ENCODE results near the gene FAM98A.

Gene FAM98A

GRCh38 chr2:33617401-33617800 lies 18.3 kb upstream of the FAM98A start:
- no peaks in the 10 kb centered on the region for H3K27me3 ChIP-seq (ENCODE audit: insufficient read depth, poor library complexity, severe bottlenecking)
- no peak for TF ChIP-seq CTCF (IDR thresholded peaks at IDR 0.05; ENCODE audit: insufficient read depth, low read length)
- no peak for TF ChIP-seq GABPA (IDR thresholded peaks at IDR 0.05; ENCODE audit: low read depth)
- TF ChIP-seq REST (IDR thresholded peaks at IDR 0.05; ENCODE audit: insufficient replicate concordance, low read depth), result no peak
- TF ChIP-seq POLR2AphosphoS5 (IDR thresholded peaks at IDR 0.05; ENCODE audit: low read depth), result no peak
- no peak for TF ChIP-seq SPI1 (IDR thresholded peaks at IDR 0.05; ENCODE audit: borderline replicate concordance, low read depth)
- DNase-seq (ENCODE audit: low read depth in 1 of 2, low spot score in 1 of 2), result no peak
- no peak overlapping the region for H3K27ac ChIP-seq (replicated peaks)
- H3K4me3 ChIP-seq (replicated peaks; ENCODE audit: insufficient read depth, low read length), result no peak overlapping the region

GRCh38 chr2:33616873-33617272 lies 17.8 kb upstream of the FAM98A start:
- DNase-seq (ENCODE audit: low read depth in 1 of 2, low spot score in 1 of 2), result no peak
- Histone ChIP-seq H3K27me3 (ENCODE audit: insufficient read depth, poor library complexity, severe bottlenecking) (no peaks in the 10 kb centered on the region), H3K4me3 (replicated peaks; ENCODE audit: insufficient read depth, low read length) (no peak overlapping the region), H3K27ac (replicated peaks) (no peak overlapping the region)
- TF ChIP-seq GABPA (IDR thresholded peaks at IDR 0.05; ENCODE audit: low read depth) (no peak), SPI1 (IDR thresholded peaks at IDR 0.05; ENCODE audit: borderline replicate concordance, low read depth) (no peak), CTCF (IDR thresholded peaks at IDR 0.05; ENCODE audit: insufficient read depth, low read length) (no peak), REST (IDR thresholded peaks at IDR 0.05; ENCODE audit: insufficient replicate concordance, low read depth) (no peak), POLR2AphosphoS5 (IDR thresholded peaks at IDR 0.05; ENCODE audit: low read depth) (no peak)

- no peak for TF ChIP-seq SPI1 (IDR thresholded peaks at IDR 0.05; ENCODE audit: borderline replicate concordance, low read depth)
- DNase-seq (ENCODE audit: low read depth in 1 of 2, low spot score in 1 of 2), result no peak
- Histone ChIP-seq H3K27me3 (ENCODE audit: insufficient read depth, poor library complexity, severe bottlenecking) (no peaks in the 10 kb centered on the region), H3K27ac (replicated peaks) (no peak overlapping the region), H3K4me3 (replicated peaks; ENCODE audit: insufficient read depth, low read length) (no peak overlapping the region)
These were observed 15.1 kb upstream of the FAM98A start for GRCh38 chr2:33614190-33614589.

GRCh38 chr2:33607905-33608304 lies 8.8 kb upstream of the FAM98A start:
- H3K27me3 ChIP-seq (ENCODE audit: insufficient read depth, poor library complexity, severe bottlenecking), result no peaks in the 10 kb centered on the region
- H3K4me3 ChIP-seq (replicated peaks; ENCODE audit: insufficient read depth, low read length), result no peak overlapping the region
- no peak for DNase-seq (ENCODE audit: low read depth in 1 of 2, low spot score in 1 of 2)
- H3K27ac ChIP-seq (replicated peaks), result no peak overlapping the region
- TF ChIP-seq GABPA (IDR thresholded peaks at IDR 0.05; ENCODE audit: low read depth), result no peak
- no peak for TF ChIP-seq REST (IDR thresholded peaks at IDR 0.05; ENCODE audit: insufficient replicate concordance, low read depth)
- TF ChIP-seq POLR2AphosphoS5 (IDR thresholded peaks at IDR 0.05; ENCODE audit: low read depth), result no peak
- TF ChIP-seq SPI1 (IDR thresholded peaks at IDR 0.05; ENCODE audit: borderline replicate concordance, low read depth), result no peak
- no peak for TF ChIP-seq CTCF (IDR thresholded peaks at IDR 0.05; ENCODE audit: insufficient read depth, low read length)

Data from HL-60 (cell line).